ENCODE data around the gene DIS3L2. TPM values are rescaled to one million over a fixed set of nuclear protein-coding genes. Genes with fewer than 3 reads are reported as not detected.

DIS3L2 gene
- total RNA-seq, 1 experiment from 2014 or later, result 28.5 TPM

GRCh38 chr2:231996797-231997540 lies 35.5 kb downstream of the DIS3L2 start:
- CTCF ChIA-PET, result interaction anchor here (1.1 kb wide), 1 partner anchor 13 kb away, joined by 3 read pairs; no protein-coding TSS in a partner anchor
- H3K36me3 Mint-ChIP-seq, result no peaks in the 10 kb centered on the region
- ATAC-seq (no peak), DNase-seq (ENCODE audit: low spot score) (no peak)
- TF ChIP-seq PRRX2 (CRISPR knock-in tag; IDR thresholded peaks at IDR 0.05) (no peak), IRF1 (CRISPR knock-in tag; IDR thresholded peaks at IDR 0.05) (no peak), RORB (CRISPR knock-in tag; IDR thresholded peaks at IDR 0.05) (no peak), FOXP1 (CRISPR knock-in tag; IDR thresholded peaks at IDR 0.05; ENCODE audit: borderline replicate concordance) (no peak), TP53 (CRISPR knock-in tag; IDR thresholded peaks at IDR 0.05) (no peak), NFE2L1 (CRISPR knock-in tag; IDR thresholded peaks at IDR 0.05) (no peak), IRF2 (CRISPR knock-in tag; IDR thresholded peaks at IDR 0.05; ENCODE audit: borderline replicate concordance, low read depth) (no peak), ZBTB43 (CRISPR knock-in tag; IDR thresholded peaks at IDR 0.05) (no peak), FOXP4 (CRISPR knock-in tag; IDR thresholded peaks at IDR 0.05) (no peak), SMAD3 (CRISPR knock-in tag; IDR thresholded peaks at IDR 0.05; ENCODE audit: borderline replicate concordance) (no peak), E2F4 (CRISPR knock-in tag; IDR thresholded peaks at IDR 0.05; ENCODE audit: borderline replicate concordance, low read depth) (no peak), TCF7 (CRISPR knock-in tag; IDR thresholded peaks at IDR 0.05; ENCODE audit: low read depth) (no peak), CDX4 (CRISPR knock-in tag; IDR thresholded peaks at IDR 0.05; ENCODE audit: borderline replicate concordance) (no peak), NR3C1 (CRISPR knock-in tag; conservative IDR thresholded peaks at IDR 0.05; ENCODE audit: low read depth) (no peak), USF2 (CRISPR knock-in tag; IDR thresholded peaks at IDR 0.05) (no peak), ESRRA (CRISPR knock-in tag; IDR thresholded peaks at IDR 0.05; ENCODE audit: borderline replicate concordance) (no peak), ZNF671 (CRISPR knock-in tag; IDR thresholded peaks at IDR 0.05) (no peak), ZNF263 (CRISPR knock-in tag; IDR thresholded peaks at IDR 0.05; ENCODE audit: low read depth) (no peak)
- peaks cover 11% of the 10 kb centered on the region for H3K4me1 Mint-ChIP-seq
- no peaks in the 10 kb centered on the region for H3K9me3 Mint-ChIP-seq
- POLR2A ChIA-PET, result no interaction called here
- H3K27me3 Mint-ChIP-seq (ENCODE audit: low read depth), result no peaks in the 10 kb centered on the region
- H3K4me3 Mint-ChIP-seq, result no peak overlapping the region
- no peak overlapping the region for H3K27ac Mint-ChIP-seq

GRCh38 chr2:231998046-231998445 lies 36.5 kb downstream of the DIS3L2 start:
- ATAC-seq (no peak), DNase-seq (ENCODE audit: low spot score) (no peak)
- CTCF ChIA-PET, result no interaction called here
- no peaks in the 10 kb centered on the region for H3K27me3 Mint-ChIP-seq (ENCODE audit: low read depth)
- POLR2A ChIA-PET, result no interaction called here
- H3K4me1 Mint-ChIP-seq, result peaks cover 10% of the 10 kb centered on the region
- H3K4me3 Mint-ChIP-seq, result no peak overlapping the region
- H3K36me3 Mint-ChIP-seq, result no peaks in the 10 kb centered on the region
- H3K9me3 Mint-ChIP-seq, result no peaks in the 10 kb centered on the region
- no peak overlapping the region for H3K27ac Mint-ChIP-seq
- no peak for TF ChIP-seq E2F5 (CRISPR knock-in tag; IDR thresholded peaks at IDR 0.05)
- no peak for TF ChIP-seq E2F4 (CRISPR knock-in tag; IDR thresholded peaks at IDR 0.05; ENCODE audit: borderline replicate concordance, low read depth)
- no peak for TF ChIP-seq TEAD4 (CRISPR knock-in tag; IDR thresholded peaks at IDR 0.05)
- TF ChIP-seq CREB1 (CRISPR knock-in tag; IDR thresholded peaks at IDR 0.05), result no peak
- TF ChIP-seq GABPB1 (CRISPR knock-in tag; IDR thresholded peaks at IDR 0.05), result no peak
- no peak for TF ChIP-seq FOXP1 (CRISPR knock-in tag; IDR thresholded peaks at IDR 0.05; ENCODE audit: borderline replicate concordance)
- TF ChIP-seq FOXP4 (CRISPR knock-in tag; IDR thresholded peaks at IDR 0.05), result no peak

Data from WTC11 (cell line).